DOHH2 (cell line): ENCODE data around the gene TTF2.

ENCODE experiments used
- H3F3A ChIP-seq: fragments of 200-600 bp; sonication (generic), shearing (Covaris generic); 2 replicates; pipeline ENCODE4 v1.6.0; 2016; ENCODE audit warnings: antibody characterized with exemption, mild to moderate bottlenecking; ENCODE audit not compliant: control insufficient read depth, insufficient read depth
- H3K27ac ChIP-seq: fragments of 200-600 bp; sonication (generic); 2 replicates; pipeline ENCODE4 v1.5.1; 2014; ENCODE audit warnings: low read depth, mild to moderate bottlenecking, low read length, moderate library complexity
- H3K27me3 ChIP-seq: fragments of 200-600 bp; sonication (generic); 2 replicates; pipeline ENCODE4 v1.6.1; 2014; ENCODE audit warnings: mild to moderate bottlenecking, low read length, mixed read lengths; ENCODE audit not compliant: control insufficient read depth
- H3K36me3 ChIP-seq: fragments of 200-600 bp; sonication (generic); 2 replicates; pipeline ENCODE4 v1.6.1; 2014; ENCODE audit warnings: mild to moderate bottlenecking, low read length, moderate library complexity, mixed read lengths; ENCODE audit not compliant: control insufficient read depth
- H3K4me1 ChIP-seq: fragments of 200-600 bp; sonication (generic); 2 replicates; pipeline ENCODE4 v1.6.1; 2014; ENCODE audit warnings: mild to moderate bottlenecking, low read length, mixed read lengths; ENCODE audit not compliant: control insufficient read depth
- H3K4me2 ChIP-seq: fragments of 200-600 bp; sonication (generic); 2 replicates; pipeline ENCODE4 v1.6.0; 2014; ENCODE audit warnings: mild to moderate bottlenecking, low read length, moderate library complexity
- H3K4me3 ChIP-seq: fragments of 200-600 bp; sonication (generic); 2 replicates; pipeline ENCODE4 v1.5.1; 2014; ENCODE audit warnings: mild to moderate bottlenecking, low read length, mixed read lengths
- H3K79me2 ChIP-seq: fragments of 200-600 bp; sonication (generic); 2 replicates; pipeline ENCODE4 v1.6.1; 2014; ENCODE audit warnings: mild to moderate bottlenecking, low read length, mixed read lengths; ENCODE audit not compliant: control insufficient read depth
- H3K9me2 ChIP-seq: fragments of 200-600 bp; sonication (generic); replicated peaks from 2 replicates; pipeline ENCODE4 v1.6.1; 2014; ENCODE audit warnings: mild to moderate bottlenecking, low read length, mixed read lengths; ENCODE audit not compliant: control insufficient read depth
- H3K9me3 ChIP-seq: fragments of 200-600 bp; sonication (generic); 2 replicates; pipeline ENCODE4 v1.6.1; 2014; ENCODE audit warnings: antibody characterized with exemption, low read length, mixed read lengths; ENCODE audit not compliant: control insufficient read depth, insufficient read depth
- H4K20me1 ChIP-seq: fragments of 200-600 bp; sonication (generic); 2 replicates; pipeline ENCODE4 v1.6.0; 2014; ENCODE audit warnings: low read depth, mild to moderate bottlenecking, antibody characterized with exemption, low read length, moderate library complexity; ENCODE audit not compliant: control insufficient read depth, insufficient read depth
- CTCF ChIP-seq: fragments of 200-600 bp; sonication (generic); IDR thresholded peaks from one replicate; pipeline ENCODE4 v1.5.1; 2014; ENCODE audit warnings: antibody characterized with exemption, mild to moderate bottlenecking, low read depth, low read length; ENCODE audit not compliant: poor library complexity, severe bottlenecking
- EZH2phosphoT487 ChIP-seq: fragments of 200-600 bp; sonication (generic); IDR thresholded peaks from 2 replicates; pipeline ENCODE4 v1.6.1; 2017; ENCODE audit warnings: borderline replicate concordance, mild to moderate bottlenecking, antibody characterized with exemption, low read length, moderate library complexity, mixed read lengths

TTF2 gene

GRCh38 chr1:117070124-117070523 lies 10.0 kb downstream of the TTF2 start:
- Histone ChIP-seq H3K4me2 (no peak overlapping the region), H3K27me3 (no peaks in the 10 kb centered on the region), H3K79me2 (peaks cover 68% of the 10 kb centered on the region), H3F3A (no peaks in the 10 kb centered on the region), H3K36me3 (peaks cover 91% of the 10 kb centered on the region), H3K4me1 (no peaks in the 10 kb centered on the region), H3K9me3 (no peaks in the 10 kb centered on the region), H3K9me2 (no peaks in the 10 kb centered on the region), H3K27ac (no peak overlapping the region), H4K20me1 (peaks cover 6% of the 10 kb centered on the region; the same call in 1 of the 2 replicates), H3K4me3 (no peak overlapping the region)
- no peak for TF ChIP-seq EZH2phosphoT487
- no peak for TF ChIP-seq CTCF

GRCh38 chr1:117076648-117077047 lies 16.5 kb downstream of the TTF2 start:
- Histone ChIP-seq H3K4me1 (no peaks in the 10 kb centered on the region), H3K27me3 (no peaks in the 10 kb centered on the region), H4K20me1 (peaks cover 6% of the 10 kb centered on the region; the same call in 1 of the 2 replicates), H3K4me2 (no peak overlapping the region), H3K9me3 (no peaks in the 10 kb centered on the region), H3K9me2 (no peaks in the 10 kb centered on the region), H3K4me3 (no peak overlapping the region), H3K79me2 (peaks cover 11% of the 10 kb centered on the region), H3F3A (no peaks in the 10 kb centered on the region), H3K36me3 (peaks cover 93% of the 10 kb centered on the region), H3K27ac (no peak overlapping the region)
- TF ChIP-seq EZH2phosphoT487 (no peak), CTCF (no peak)

GRCh38 chr1:117077267-117077666 lies 17.1 kb downstream of the TTF2 start:
- no peak overlapping the region for H3K4me3 ChIP-seq
- H4K20me1 ChIP-seq, result peaks cover 2% of the 10 kb centered on the region; the same call in 1 of the 2 replicates
- no peaks in the 10 kb centered on the region for H3F3A ChIP-seq
- no peaks in the 10 kb centered on the region for H3K9me2 ChIP-seq
- H3K27me3 ChIP-seq, result no peaks in the 10 kb centered on the region
- peaks cover 94% of the 10 kb centered on the region for H3K36me3 ChIP-seq
- no peak overlapping the region for H3K4me2 ChIP-seq
- peaks cover 6% of the 10 kb centered on the region for H3K79me2 ChIP-seq
- H3K4me1 ChIP-seq, result no peaks in the 10 kb centered on the region
- no peak for TF ChIP-seq CTCF
- TF ChIP-seq EZH2phosphoT487, result no peak
- no peaks in the 10 kb centered on the region for H3K9me3 ChIP-seq
- H3K27ac ChIP-seq, result no peak overlapping the region
